Ascending aorta (tissue), 2 donors: Measurements from ENCODE around the gene SLC22A23. TPM values are rescaled to one million over a fixed set of nuclear protein-coding genes. Genes with fewer than 3 reads are reported as not detected.

Experiments
- DNase-seq, 2 donors: peaks; one replicate each; pipeline ENCODE4 v3.0.0-alpha.2; 2019; ENCODE audit warnings: low spot score in 2 of 2
- H3K27ac ChIP-seq, 2 donors: fragments of 200-600 bp; sonication (generic); one replicate each; pipeline ENCODE4 v1.5.1; 2016 to 2017; ENCODE audit warnings: mild to moderate bottlenecking in 1 of 2
- H3K27me3 ChIP-seq: fragments of 200-600 bp; sonication (generic); one replicate; pipeline ENCODE4 v1.5.1; 2017
- H3K36me3 ChIP-seq, 2 donors: fragments of 200-600 bp; sonication (generic); one replicate each; pipeline ENCODE4 v1.5.1; 2016
- H3K4me1 ChIP-seq, 2 donors: fragments of 200-600 bp; sonication (generic); one replicate each; pipeline ENCODE4 v1.5.1; 2016 to 2017; ENCODE audit warnings: mild to moderate bottlenecking in 1 of 2
- H3K4me3 ChIP-seq, 2 donors: fragments of 200-600 bp; sonication (generic); one replicate each; pipeline ENCODE4 v1.5.1; 2016 to 2017; ENCODE audit warnings: mild to moderate bottlenecking in 1 of 2
- H3K9me3 ChIP-seq, 2 donors: fragments of 200-600 bp; sonication (generic); one replicate each; pipeline ENCODE4 v1.5.1; 2016
- CTCF ChIP-seq, 3 experiments: fragments of 200-600 bp in 2 of 3; fragments of 450-650 bp in 1 of 3; sonication (generic) in 2 of 3; IDR thresholded peaks; one replicate each; pipeline ENCODE4 v1.5.1; 2016 to 2019; ENCODE audit warnings: antibody characterized with exemption in 3 of 3, mild to moderate bottlenecking in 1 of 3, moderate library complexity in 1 of 3
- intact Hi-C: fragments of 100-400 bp; cut with DNase I; formaldehyde crosslinking; loops from one replicate; pipeline ENCODE4 v1.15.1; 2023
- total RNA-seq: library from RNA; depleted of rRNA; stranded (reverse); fragments of >200 nt; gene quantifications from one replicate; pipeline ENCODE4 v1.1.0, GENCODE V29; 2016

Gene SLC22A23
- total RNA-seq, 1 donor from 2014 or later = 42.0 TPM

- no peak for DNase-seq
Observed at GRCh38 chr6:3409699-3410384, 47.0 kb downstream of the SLC22A23 start.

GRCh38 chr6:3408665-3409064 is 48.2 kb downstream of the SLC22A23 start:
- intact Hi-C loops = no loop called here
- no peaks in the 10 kb centered on the region for H3K9me3 ChIP-seq
- no peak for TF ChIP-seq CTCF (IDR thresholded peaks at IDR 0.05)
- peaks cover 0 to 2% of the 10 kb centered on the region in 2 donors for H3K4me1 ChIP-seq
- no peaks in the 10 kb centered on the region for H3K27me3 ChIP-seq
- no peak overlapping the region for H3K4me3 ChIP-seq
- DNase-seq = no peak
- no peak overlapping the region for H3K27ac ChIP-seq
- no peaks in the 10 kb centered on the region for H3K36me3 ChIP-seq

More at GRCh38 chr6:3409699-3410384, 47.0 kb downstream of the SLC22A23 start:
- Histone ChIP-seq H3K27ac (no peak overlapping the region), H3K4me1 (peaks cover 0 to 2% of the 10 kb centered on the region in 2 donors), H3K9me3 (no peaks in the 10 kb centered on the region), H3K4me3 (no peak overlapping the region), H3K36me3 (no peaks in the 10 kb centered on the region), H3K27me3 (no peaks in the 10 kb centered on the region)
- no peak for TF ChIP-seq CTCF (IDR thresholded peaks at IDR 0.05)
- intact Hi-C loops = loop anchor here (5.0 kb wide), 2 partner anchors 128 to 322 kb away; no protein-coding TSS in a partner anchor

GRCh38 chr6:3407840-3408239 is 49.0 kb downstream of the SLC22A23 start:
- Histone ChIP-seq H3K4me1 (peaks cover 0 to 2% of the 10 kb centered on the region in 2 donors), H3K4me3 (no peak overlapping the region), H3K9me3 (no peaks in the 10 kb centered on the region), H3K27ac (no peak overlapping the region), H3K27me3 (no peaks in the 10 kb centered on the region), H3K36me3 (no peaks in the 10 kb centered on the region)
- intact Hi-C loops = no loop called here
- peak in 1 of 2 donors; percentile 28 for DNase-seq
- TF ChIP-seq CTCF (IDR thresholded peaks at IDR 0.05) = no peak

GRCh38 chr6:3406891-3407809 is 49.7 kb downstream of the SLC22A23 start:
- no peaks in the 10 kb centered on the region for H3K27me3 ChIP-seq
- no peak overlapping the region for H3K27ac ChIP-seq
- H3K4me3 ChIP-seq = no peak overlapping the region
- no peaks in the 10 kb centered on the region for H3K9me3 ChIP-seq
- intact Hi-C loops = no loop called here
- no peak for DNase-seq
- peaks cover 0 to 2% of the 10 kb centered on the region in 2 donors for H3K4me1 ChIP-seq
- TF ChIP-seq CTCF (IDR thresholded peaks at IDR 0.05) = no peak
- no peaks in the 10 kb centered on the region for H3K36me3 ChIP-seq

GRCh38 chr6:3406362-3406821 is 50.5 kb downstream of the SLC22A23 start:
- no peaks in the 10 kb centered on the region for H3K36me3 ChIP-seq
- no peaks in the 10 kb centered on the region for H3K27me3 ChIP-seq
- intact Hi-C loops = no loop called here
- no peak overlapping the region for H3K27ac ChIP-seq
- peaks cover 0 to 2% of the 10 kb centered on the region in 2 donors for H3K4me1 ChIP-seq
- TF ChIP-seq CTCF (IDR thresholded peaks at IDR 0.05) = no peak
- no peak for DNase-seq
- H3K9me3 ChIP-seq = no peaks in the 10 kb centered on the region
- H3K4me3 ChIP-seq = no peak overlapping the region
